Measurements from ENCODE around the gene DNASE1L3. TPM values are rescaled to one million over a fixed set of nuclear protein-coding genes. Genes with fewer than 3 reads are reported as not detected.

The DNASE1L3 gene
- total and polyA plus RNA-seq, 2 experiments from 2014 or later, result not detected

GRCh38 chr3:58217209-58217811, 6.5 kb upstream of the DNASE1L3 start:
- H3K4me3 Mint-ChIP-seq, result peak overlapping the region; percentile 54
- H3K27ac Mint-ChIP-seq, result no peak overlapping the region
- TF ChIP-seq CREB1 (CRISPR knock-in tag; IDR thresholded peaks at IDR 0.05; ENCODE audit: low read depth) (peak; percentile 47), ZNF462 (CRISPR knock-in tag; IDR thresholded peaks at IDR 0.05) (0 out of 2 replicates have a peak, but pooled peaks have one; percentile 34), EZH2phosphoT487 (IDR thresholded peaks at IDR 0.05; ENCODE audit: unreplicated experiment) (no peak), ZNF331 (CRISPR knock-in tag; IDR thresholded peaks at IDR 0.05; ENCODE audit: low read depth) (no peak), CTCF (conservative IDR thresholded peaks at IDR 0.05; ENCODE audit: low read depth in 2 of 2) (peak; percentile 85 to 91), EZH2 (IDR thresholded peaks at IDR 0.05; ENCODE audit: low read depth, unreplicated experiment) (no peak), STAT1 (IDR thresholded peaks at IDR 0.05; ENCODE audit: unreplicated experiment) (no peak), NANOG (IDR thresholded peaks at IDR 0.05; ENCODE audit: borderline replicate concordance) (no peak)

More at GRCh38 chr3:58217209-58217811, 6.5 kb upstream of the DNASE1L3 start:
- Histone ChIP-seq H3K36me3 (ENCODE audit: insufficient read depth) (no peaks in the 10 kb centered on the region), H3K9me2 (ENCODE audit: insufficient read depth) (no peaks in the 10 kb centered on the region), H3F3A (replicated peaks; ENCODE audit: low read depth) (no peaks in the 10 kb centered on the region), H3K27me3 (ENCODE audit: insufficient read depth) (no peaks in the 10 kb centered on the region), H3K4me3 (peak overlapping the region; percentile 18; the same call in 1 of the 2 replicates), H3K4me1 (ENCODE audit: insufficient read depth) (no peaks in the 10 kb centered on the region; the same call in 1 of the 2 replicates), H4K20me1 (replicated peaks; ENCODE audit: insufficient read depth) (no peaks in the 10 kb centered on the region), H3K4me2 (peak overlapping the region; percentile 58), H2AFZ (no peak overlapping the region), H3K27ac (ENCODE audit: low read depth) (no peak overlapping the region), H3K79me2 (replicated peaks; ENCODE audit: insufficient read depth) (no peaks in the 10 kb centered on the region)
- DNase-seq (ENCODE audit: low spot score) (peak; percentile 89), ATAC-seq (peak; percentile 93)
- H3K9me3 Mint-ChIP-seq, result no peaks in the 10 kb centered on the region
- peaks cover 5% of the 10 kb centered on the region; the same call in 2 of the 3 replicates for H3K4me1 Mint-ChIP-seq
- H3K36me3 Mint-ChIP-seq (ENCODE audit: low read depth), result no peaks in the 10 kb centered on the region
- no peaks in the 10 kb centered on the region for H3K27me3 Mint-ChIP-seq (ENCODE audit: insufficient read depth, low read depth, poor library complexity)

All from GM23338 (cell line).